ENCODE data around the gene FARSA.
"Not testable (repeated sequence)": the region's sequence is repeated elsewhere in the genome, so short reads cannot be mapped to it uniquely, and the experiment has no call there.

The FARSA gene

GRCh38 chr19:12959481-12959880 is 26.0 kb upstream of the FARSA start:
- no peaks in the 10 kb centered on the region for H3K27me3 ChIP-seq (ENCODE audit: insufficient read depth, poor library complexity, severe bottlenecking)
- TF ChIP-seq CTCF (IDR thresholded peaks at IDR 0.05; ENCODE audit: poor library complexity, severe bottlenecking), result no peak
- no peak for ATAC-seq (ENCODE audit: low read depth)
- no peak for DNase-seq (ENCODE audit: low spot score)
- H3K4me3 ChIP-seq (ENCODE audit: severe bottlenecking), result no peak overlapping the region
- H3K4me1 ChIP-seq (ENCODE audit: insufficient read depth, poor library complexity, severe bottlenecking), result peaks cover 14% of the 10 kb centered on the region
- no peaks in the 10 kb centered on the region for H3K9me3 ChIP-seq (ENCODE audit: severe bottlenecking)
- H3K27ac ChIP-seq (ENCODE audit: poor library complexity, severe bottlenecking), result no peak overlapping the region
- peaks cover 12% of the 10 kb centered on the region for H3K36me3 ChIP-seq (ENCODE audit: low read depth)

- peaks cover 32% of the 10 kb centered on the region for H3K36me3 ChIP-seq (ENCODE audit: low read depth)
- H3K4me3 ChIP-seq (ENCODE audit: severe bottlenecking), result peak overlapping the region; percentile 98
- ATAC-seq (ENCODE audit: low read depth); H3K9me3 ChIP-seq (ENCODE audit: severe bottlenecking); H3K27me3 ChIP-seq (ENCODE audit: insufficient read depth, poor library complexity, severe bottlenecking); DNase-seq (ENCODE audit: low spot score): not testable (repeated sequence)
- peaks cover 21% of the 10 kb centered on the region for H3K4me1 ChIP-seq (ENCODE audit: insufficient read depth, poor library complexity, severe bottlenecking)
- H3K27ac ChIP-seq (ENCODE audit: poor library complexity, severe bottlenecking), result peak overlapping the region; percentile 75
Measured at GRCh38 chr19:12957389-12957952, 24.0 kb upstream of the FARSA start.

- H3K27me3 ChIP-seq (ENCODE audit: insufficient read depth, poor library complexity, severe bottlenecking), result no peaks in the 10 kb centered on the region
- peaks cover 40% of the 10 kb centered on the region for H3K36me3 ChIP-seq (ENCODE audit: low read depth)
- ATAC-seq (ENCODE audit: low read depth), result peak; percentile 90
- H3K9me3 ChIP-seq (ENCODE audit: severe bottlenecking), result no peaks in the 10 kb centered on the region
- peaks cover 21% of the 10 kb centered on the region for H3K4me1 ChIP-seq (ENCODE audit: insufficient read depth, poor library complexity, severe bottlenecking)
- no peak for TF ChIP-seq CTCF (IDR thresholded peaks at IDR 0.05; ENCODE audit: poor library complexity, severe bottlenecking)
- peak within 1 kb of the TSS; percentile 75 for H3K27ac ChIP-seq (ENCODE audit: poor library complexity, severe bottlenecking)
- peak within 1 kb of the TSS; percentile 98 for H3K4me3 ChIP-seq (ENCODE audit: severe bottlenecking)
- no peak for DNase-seq (ENCODE audit: low spot score)
Measured at GRCh38 chr19:12956446-12957388, 23.2 kb upstream of the FARSA start, which contains the start of gene GADD45GIP1. GADD45GIP1 (minus strand) TSS chr19:12957223; CDS start chr19:12957212, 11 bp downstream.

- H3K4me3 ChIP-seq (ENCODE audit: severe bottlenecking), result peak overlapping the region; percentile 98
- H3K27ac ChIP-seq (ENCODE audit: poor library complexity, severe bottlenecking), result peak overlapping the region; percentile 75
- no peak for TF ChIP-seq CTCF (IDR thresholded peaks at IDR 0.05; ENCODE audit: poor library complexity, severe bottlenecking)
- DNase-seq (ENCODE audit: low spot score) (no peak), ATAC-seq (ENCODE audit: low read depth) (no peak)
- H3K9me3 ChIP-seq (ENCODE audit: severe bottlenecking), result no peaks in the 10 kb centered on the region
- no peaks in the 10 kb centered on the region for H3K27me3 ChIP-seq (ENCODE audit: insufficient read depth, poor library complexity, severe bottlenecking)
- peaks cover 21% of the 10 kb centered on the region for H3K4me1 ChIP-seq (ENCODE audit: insufficient read depth, poor library complexity, severe bottlenecking)
- H3K36me3 ChIP-seq (ENCODE audit: low read depth), result peaks cover 46% of the 10 kb centered on the region
Measured at GRCh38 chr19:12955996-12956395, 22.5 kb upstream of the FARSA start.

GRCh38 chr19:12955575-12955974 is 22.1 kb upstream of the FARSA start:
- H3K36me3 ChIP-seq (ENCODE audit: low read depth), result peaks cover 50% of the 10 kb centered on the region
- ATAC-seq (ENCODE audit: low read depth), result not testable (repeated sequence)
- H3K27ac ChIP-seq (ENCODE audit: poor library complexity, severe bottlenecking), result peak overlapping the region; percentile 75

More at GRCh38 chr19:12955575-12955974, 22.1 kb upstream of the FARSA start:
- not testable (repeated sequence) for H3K27me3 ChIP-seq (ENCODE audit: insufficient read depth, poor library complexity, severe bottlenecking); DNase-seq (ENCODE audit: low spot score); H3K9me3 ChIP-seq (ENCODE audit: severe bottlenecking)
- peak overlapping the region; percentile 98 for H3K4me3 ChIP-seq (ENCODE audit: severe bottlenecking)
- H3K4me1 ChIP-seq (ENCODE audit: insufficient read depth, poor library complexity, severe bottlenecking), result peaks cover 21% of the 10 kb centered on the region
